HG03565 (cell line): Measurements from ENCODE around the gene AMBRA1.
"Not testable (repeated sequence)": the region's sequence is repeated elsewhere in the genome, so short reads cannot be mapped to it uniquely, and the experiment has no call there.

Experiments used
- ATAC-seq: cut with Tn5 transposase; IDR thresholded peaks from one replicate; pipeline ENCODE4 v1.9.1; 2021; ENCODE audit warnings: mild to moderate bottlenecking, moderate library complexity; ENCODE audit not compliant: unreplicated experiment

Gene AMBRA1

GRCh38 chr11:46375392-46376101, 218.3 kb downstream of the AMBRA1 start:
- ATAC-seq: no peak

DNA sequence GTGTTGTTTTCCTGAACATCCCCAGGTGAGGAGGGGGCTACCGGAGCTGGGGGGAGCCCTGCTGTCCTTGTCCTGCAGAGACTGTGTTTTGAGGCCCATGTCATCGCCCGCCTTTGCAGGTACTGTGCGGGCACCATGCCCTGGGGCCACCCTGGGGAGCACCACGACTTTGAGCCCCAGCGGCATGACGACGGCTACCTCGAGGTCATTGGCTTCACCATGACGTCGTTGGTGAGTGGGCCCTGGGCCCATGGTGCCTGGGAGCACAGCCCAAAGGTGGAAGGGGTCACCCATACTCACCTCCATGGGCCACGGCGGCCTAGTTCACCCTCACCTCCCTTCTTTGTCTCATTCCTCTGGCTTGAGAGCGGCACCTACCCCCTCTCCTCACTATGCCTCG, 219.0 kb downstream of the AMBRA1 start:
- ATAC-seq: no peak

- no peak for ATAC-seq
These were observed 219.8 kb downstream of the AMBRA1 start for GRCh38 chr11:46373787-46374740.

DNA sequence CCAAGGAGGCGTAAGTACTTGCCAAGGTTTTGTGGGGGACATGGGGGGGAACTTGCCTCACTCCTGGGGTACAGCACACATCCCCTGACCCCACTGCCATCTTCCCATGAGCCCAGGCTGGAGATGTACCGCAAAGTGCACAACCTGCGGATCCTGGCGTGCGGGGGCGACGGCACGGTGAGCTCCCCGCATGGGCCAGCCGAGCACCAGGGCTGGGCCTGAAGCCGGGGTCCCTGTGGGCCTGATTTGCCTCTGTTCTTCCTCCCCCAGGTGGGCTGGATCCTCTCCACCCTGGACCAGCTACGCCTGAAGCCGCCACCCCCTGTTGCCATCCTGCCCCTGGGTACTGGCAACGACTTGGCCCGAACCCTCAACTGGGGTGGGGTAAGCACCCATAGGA, 221.3 kb downstream of the AMBRA1 start:
- not testable (repeated sequence) for ATAC-seq

GRCh38 chr11:46372086-46372485, 221.7 kb downstream of the AMBRA1 start:
- no peak for ATAC-seq

- ATAC-seq: not testable (repeated sequence)
These were observed 222.6 kb downstream of the AMBRA1 start for GRCh38 chr11:46371262-46371661.

GRCh38 chr11:46370253-46370652, 223.6 kb downstream of the AMBRA1 start:
- ATAC-seq: no peak

DNA sequence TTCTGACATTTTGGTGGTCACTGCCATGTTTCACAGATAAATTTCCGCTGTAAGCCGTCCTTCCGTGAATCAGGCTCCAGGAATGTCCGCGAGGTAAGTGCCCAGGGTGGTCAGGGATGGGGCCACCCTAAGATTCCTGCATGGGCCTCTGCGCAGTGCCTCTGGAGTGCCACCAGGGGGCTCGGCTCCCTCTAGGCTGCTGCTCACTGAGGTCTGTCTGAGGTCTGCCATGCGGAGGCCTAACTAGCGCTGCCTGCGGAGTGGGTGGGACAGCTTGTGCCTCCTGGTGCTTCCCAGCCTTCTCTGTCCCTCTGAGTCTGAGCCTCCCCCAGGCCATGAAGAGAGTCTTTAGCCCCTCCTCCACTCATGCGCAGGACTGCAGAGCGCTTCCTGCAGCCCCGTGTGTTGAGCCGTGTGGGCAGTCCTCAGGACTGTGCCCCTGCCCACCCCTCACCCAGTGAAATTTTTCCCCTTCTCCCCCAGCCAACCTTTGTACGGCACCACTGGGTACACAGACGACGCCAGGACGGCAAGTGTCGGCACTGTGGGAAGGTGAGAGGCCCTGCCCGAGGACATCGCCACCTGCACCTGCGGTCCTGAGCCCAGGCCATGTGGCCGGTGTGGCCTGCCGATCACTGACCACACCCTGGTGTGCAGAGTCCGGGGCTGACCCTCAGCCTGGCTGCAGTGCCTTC, 224.2 kb downstream of the AMBRA1 start:
- no peak for ATAC-seq

DNA sequence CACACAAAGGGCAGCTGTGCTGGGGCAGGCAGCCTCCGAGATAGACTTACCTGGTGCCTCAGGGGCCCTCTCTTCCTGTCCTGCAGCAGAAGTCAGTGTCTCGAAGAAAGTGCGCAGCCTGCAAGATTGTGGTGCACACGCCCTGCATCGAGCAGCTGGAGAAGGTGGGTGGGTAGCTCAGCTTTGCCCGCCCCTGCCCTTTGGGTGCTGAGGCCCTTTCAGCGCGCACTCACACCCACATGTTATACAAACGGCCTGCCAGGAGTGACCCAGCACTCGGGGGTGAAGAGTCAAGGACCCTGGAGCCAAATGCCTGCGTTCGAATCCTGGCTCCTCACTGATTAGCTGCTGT, 225.9 kb downstream of the AMBRA1 start:
- no peak for ATAC-seq

DNA sequence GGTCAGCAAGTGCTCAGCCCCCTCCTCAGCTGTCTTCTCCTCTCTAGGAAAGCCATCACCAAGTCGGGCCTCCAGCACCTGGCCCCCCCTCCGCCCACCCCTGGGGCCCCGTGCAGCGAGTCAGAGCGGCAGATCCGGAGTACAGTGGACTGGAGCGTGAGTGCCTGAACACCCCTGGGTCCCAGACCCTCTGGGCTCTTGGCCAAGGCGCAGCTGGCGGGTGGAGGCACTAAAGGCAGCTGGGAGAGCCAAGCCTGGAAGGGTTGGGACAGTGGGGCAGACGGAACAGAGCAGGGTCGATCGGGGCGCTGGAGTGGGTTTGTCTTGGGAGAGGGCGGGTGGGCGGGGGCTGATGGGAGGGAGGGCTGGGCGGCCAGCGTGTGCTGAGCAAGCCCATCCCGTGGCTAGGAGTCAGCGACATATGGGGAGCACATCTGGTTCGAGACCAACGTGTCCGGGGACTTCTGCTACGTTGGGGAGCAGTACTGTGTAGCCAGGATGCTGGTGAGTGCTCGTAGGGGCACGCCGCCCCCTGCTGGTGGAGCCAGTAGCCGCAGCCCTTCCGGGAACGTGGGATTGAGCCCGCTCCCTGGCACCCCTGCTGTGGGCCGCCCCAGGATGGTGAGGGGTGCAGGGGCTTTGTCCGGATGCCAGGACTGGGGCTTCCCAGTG, 226.4 kb downstream of the AMBRA1 start:
- peak; percentile 71 for ATAC-seq

GRCh38 chr11:46366661-46367161, 227.1 kb downstream of the AMBRA1 start:
- no peak for ATAC-seq

DNA sequence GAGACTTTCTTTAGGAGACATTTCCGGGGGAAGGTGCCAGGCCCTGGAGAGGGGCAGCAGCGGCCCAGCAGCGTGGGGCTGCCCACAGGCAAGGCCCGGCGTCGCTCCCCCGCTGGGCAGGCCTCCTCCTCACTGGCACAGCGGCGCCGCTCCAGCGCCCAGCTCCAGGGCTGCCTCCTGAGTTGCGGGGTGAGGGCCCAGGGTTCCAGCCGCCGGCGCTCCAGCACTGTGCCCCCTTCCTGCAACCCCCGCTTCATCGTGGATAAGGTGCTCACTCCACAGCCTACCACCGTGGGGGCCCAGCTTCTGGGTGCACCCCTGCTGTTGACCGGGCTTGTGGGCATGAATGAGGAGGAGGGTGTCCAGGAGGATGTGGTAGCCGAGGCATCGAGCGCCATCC, 227.6 kb downstream of the AMBRA1 start:
- ATAC-seq: no peak

- no peak for ATAC-seq
These were observed 229.0 kb downstream of the AMBRA1 start for GRCh38 chr11:46364791-46365190.

DNA sequence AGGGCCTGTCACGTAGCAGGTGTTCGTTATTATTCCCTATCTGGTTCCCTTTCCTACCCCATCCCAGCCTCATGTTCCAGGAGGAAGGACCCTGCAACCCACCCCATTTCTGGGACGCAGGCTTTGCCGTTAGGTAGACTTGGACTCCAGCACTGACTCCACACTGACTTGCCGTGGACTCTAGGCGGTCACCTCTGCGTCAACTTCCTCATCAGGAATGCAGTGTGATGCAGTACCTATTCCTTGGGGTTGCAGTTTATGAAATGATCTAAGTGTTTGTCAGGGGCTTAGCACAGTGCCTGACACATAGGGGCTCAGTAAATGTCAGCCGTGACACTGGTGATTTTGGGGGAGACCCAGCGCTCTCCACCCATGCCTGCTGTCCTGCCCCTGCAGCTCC, 229.8 kb downstream of the AMBRA1 start:
- ATAC-seq: no peak

GRCh38 chr11:46363455-46364005, 230.3 kb downstream of the AMBRA1 start:
- no peak for ATAC-seq

GRCh38 chr11:46363031-46363407, 230.8 kb downstream of the AMBRA1 start:
- no peak for ATAC-seq

DNA sequence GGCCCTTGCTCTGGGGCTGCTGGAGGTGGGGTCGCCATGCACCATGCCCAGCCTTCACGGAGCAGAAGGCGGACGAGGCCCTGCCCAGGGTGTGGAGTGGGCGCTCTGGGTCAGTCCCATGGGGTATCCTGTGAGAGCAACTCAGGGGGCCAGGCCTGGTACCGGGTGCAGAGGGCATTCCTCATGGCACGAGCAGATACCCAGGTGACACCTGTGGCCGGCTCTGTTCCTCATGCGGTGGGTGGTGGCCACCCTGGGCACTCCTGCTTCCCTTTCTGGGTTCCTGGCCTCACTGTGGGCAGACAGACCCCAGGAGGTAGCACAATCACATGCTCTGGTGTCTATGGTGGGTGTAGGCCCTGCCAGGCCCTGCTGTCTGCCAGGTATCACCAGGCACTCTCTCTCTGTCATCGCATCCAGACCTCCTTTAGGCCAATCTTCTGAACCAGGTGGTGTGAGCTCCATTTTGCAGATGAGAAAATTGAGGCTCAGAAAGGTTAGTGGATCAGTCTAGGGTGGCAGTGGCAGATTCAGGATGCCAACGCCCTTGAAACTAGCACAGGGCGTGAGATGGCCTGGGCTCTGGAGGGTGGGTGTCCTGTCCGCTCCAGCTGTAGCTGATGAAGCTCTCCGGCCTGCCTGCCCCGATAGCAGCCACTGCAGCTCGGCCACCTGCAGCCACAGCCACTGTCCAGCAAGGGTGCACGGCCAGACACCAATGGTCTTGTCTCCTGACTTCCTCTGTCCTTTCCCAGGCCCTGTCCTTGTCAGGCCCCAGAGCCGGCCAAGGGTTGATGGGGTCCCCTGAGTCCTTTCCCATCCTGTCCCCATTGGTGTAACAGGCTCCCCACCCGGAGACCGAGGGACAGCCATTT, 231.4 kb downstream of the AMBRA1 start:
- no peak for ATAC-seq

DNA sequence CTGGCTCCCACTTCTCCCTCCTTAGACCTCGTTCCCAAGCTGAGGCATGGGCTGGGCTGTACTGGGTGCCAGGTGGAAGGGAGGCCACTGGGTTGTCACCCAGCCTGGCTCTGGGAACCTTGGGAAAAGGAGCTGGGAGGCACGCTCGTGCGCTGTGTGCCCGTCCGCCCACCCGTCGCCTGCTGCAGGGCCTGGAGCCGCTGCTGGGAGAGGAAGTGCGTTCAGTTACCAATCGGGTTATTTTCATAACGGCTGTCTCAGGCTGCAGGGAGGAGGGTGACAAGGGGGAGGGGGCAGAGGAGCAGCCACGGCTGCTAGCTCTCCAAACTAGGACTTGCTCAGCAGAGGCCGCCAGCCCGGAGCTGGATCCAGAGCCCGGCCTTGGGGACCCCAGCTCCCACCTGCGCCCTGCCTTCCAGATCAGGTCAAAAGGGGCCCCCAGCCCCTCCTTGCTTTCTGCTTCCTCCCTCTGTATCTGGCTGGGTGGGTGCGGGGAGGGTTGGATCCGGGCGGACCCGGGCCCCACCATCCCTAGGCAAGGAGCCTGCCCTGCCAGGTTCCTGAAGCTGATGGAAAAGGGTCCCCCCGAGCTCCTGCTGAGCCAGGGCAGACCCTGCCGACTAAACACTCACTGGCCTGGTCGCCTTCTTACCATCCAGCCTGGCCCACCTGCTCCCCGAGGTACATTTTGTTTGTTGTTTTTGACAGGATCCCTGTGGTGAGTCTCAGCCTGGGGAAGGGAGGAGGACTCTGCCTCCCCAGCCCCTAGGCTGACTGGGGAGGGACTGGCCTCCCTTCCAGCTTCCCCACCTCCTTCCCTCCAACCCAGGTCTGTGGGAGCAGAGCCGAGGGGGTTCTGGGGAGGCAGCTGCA, 232.3 kb downstream of the AMBRA1 start:
- peak; percentile 79 for ATAC-seq

DNA sequence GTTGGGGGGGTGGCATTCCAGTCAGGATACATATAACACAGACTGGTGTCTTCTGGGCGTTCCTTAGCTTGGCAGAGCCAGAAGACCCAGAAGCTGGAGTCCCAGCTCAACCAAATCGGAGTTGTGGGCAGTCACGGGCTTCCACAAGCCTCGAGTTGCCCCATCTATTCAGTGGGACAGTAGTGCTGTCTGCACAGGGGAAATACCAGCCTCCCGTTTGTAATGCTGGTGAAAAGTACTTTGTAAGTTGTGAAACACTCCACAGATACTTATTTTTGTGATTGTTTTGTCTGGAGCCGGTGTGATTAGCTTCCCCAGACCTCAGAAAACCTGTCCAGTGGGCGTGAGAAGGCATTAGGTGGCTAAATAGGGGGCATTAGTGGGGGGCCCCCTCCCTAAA, 232.9 kb downstream of the AMBRA1 start:
- ATAC-seq: peak; percentile 6
